IMR-90 (cell line): ENCODE measurements around the gene LRRC75A.
A peak's percentile ranks its signal among the peaks of the same experiment; 100 is the strongest.

Experiments used
- CEBPB ChIP-seq: IDR thresholded peaks from 2 replicates; pipeline ENCODE4 v1.6.1; 2012; ENCODE audit warnings: low read depth, low read length, improper control_type of control experiment
- MAFK ChIP-seq: IDR thresholded peaks from 2 replicates; pipeline ENCODE4 v1.6.1; 2012; ENCODE audit warnings: low read depth, low read length, improper control_type of control experiment
- MXI1 ChIP-seq: IDR thresholded peaks from 2 replicates; pipeline ENCODE4 v1.6.1; 2012; ENCODE audit warnings: low read depth, mild to moderate bottlenecking, low read length, moderate library complexity, borderline replicate concordance
- NFE2L2 ChIP-seq: fragments of 150-350 bp; IDR thresholded peaks from 2 replicates; pipeline ENCODE4 v1.6.1; 2016; ENCODE audit warnings: low read depth, mild to moderate bottlenecking, low read length
- POLR2A ChIP-seq: IDR thresholded peaks from 2 replicates; pipeline ENCODE4 v1.6.1; 2012; ENCODE audit warnings: mild to moderate bottlenecking, low read depth, low read length
- TF ChIP-seq, protein P1 (sequence below): conservative IDR thresholded peaks from 2 replicates; pipeline ENCODE4 v1.5.1; 2012; ENCODE audit warnings: mild to moderate bottlenecking, low read depth, low read length, improper control_type of control experiment

DNA sequence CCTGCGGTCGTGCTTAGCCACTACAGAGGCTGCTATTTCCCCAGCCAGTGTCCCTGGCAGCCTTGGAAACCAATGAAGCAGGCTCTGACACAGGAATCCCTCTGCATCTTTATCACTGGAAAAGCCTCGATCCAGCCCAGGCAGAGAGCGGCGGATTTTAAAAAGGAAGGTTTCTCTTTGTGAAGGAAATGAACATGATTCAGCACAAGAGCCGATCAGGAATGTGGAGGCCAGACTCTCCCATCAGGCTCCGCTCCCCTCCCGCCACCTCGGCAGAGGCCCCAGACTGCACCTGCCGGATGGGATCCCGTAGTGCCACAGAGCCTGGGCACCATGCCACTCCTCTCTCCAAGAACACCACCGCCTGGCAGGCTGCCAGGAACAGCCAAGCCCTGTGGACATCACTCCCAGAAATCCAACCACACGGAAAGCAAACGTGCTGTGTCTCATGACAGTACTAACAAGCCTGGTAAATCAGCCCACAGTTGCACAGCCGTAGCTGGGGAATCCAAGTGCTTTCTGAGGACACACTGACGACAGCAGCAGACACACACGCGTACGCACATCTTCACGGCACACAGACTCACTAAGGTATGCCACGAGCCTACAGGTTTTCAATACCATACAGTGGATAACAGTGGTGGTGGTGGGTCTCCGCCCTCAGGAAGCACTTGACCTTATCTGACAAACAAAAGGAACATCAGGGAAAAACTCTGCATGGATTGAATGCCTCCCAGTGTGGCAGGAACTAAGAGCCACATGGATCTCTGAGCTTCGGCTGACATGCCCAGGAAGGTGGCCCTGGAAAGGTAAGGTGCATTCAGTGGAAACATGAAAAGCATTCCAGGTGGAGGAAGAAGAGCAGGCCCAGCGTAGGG lies 5.4 kb downstream of the LRRC75A start:
- TF ChIP-seq, protein P1, sequence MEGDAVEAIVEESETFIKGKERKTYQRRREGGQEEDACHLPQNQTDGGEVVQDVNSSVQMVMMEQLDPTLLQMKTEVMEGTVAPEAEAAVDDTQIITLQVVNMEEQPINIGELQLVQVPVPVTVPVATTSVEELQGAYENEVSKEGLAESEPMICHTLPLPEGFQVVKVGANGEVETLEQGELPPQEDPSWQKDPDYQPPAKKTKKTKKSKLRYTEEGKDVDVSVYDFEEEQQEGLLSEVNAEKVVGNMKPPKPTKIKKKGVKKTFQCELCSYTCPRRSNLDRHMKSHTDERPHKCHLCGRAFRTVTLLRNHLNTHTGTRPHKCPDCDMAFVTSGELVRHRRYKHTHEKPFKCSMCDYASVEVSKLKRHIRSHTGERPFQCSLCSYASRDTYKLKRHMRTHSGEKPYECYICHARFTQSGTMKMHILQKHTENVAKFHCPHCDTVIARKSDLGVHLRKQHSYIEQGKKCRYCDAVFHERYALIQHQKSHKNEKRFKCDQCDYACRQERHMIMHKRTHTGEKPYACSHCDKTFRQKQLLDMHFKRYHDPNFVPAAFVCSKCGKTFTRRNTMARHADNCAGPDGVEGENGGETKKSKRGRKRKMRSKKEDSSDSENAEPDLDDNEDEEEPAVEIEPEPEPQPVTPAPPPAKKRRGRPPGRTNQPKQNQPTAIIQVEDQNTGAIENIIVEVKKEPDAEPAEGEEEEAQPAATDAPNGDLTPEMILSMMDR: no peak
- TF ChIP-seq MXI1: no peak
- peak; percentile 18; the same call in 1 of the 2 replicates for TF ChIP-seq NFE2L2
- TF ChIP-seq POLR2A: no peak
- TF ChIP-seq MAFK: no peak
- TF ChIP-seq CEBPB: no peak
